GM21737 (cell line): ENCODE measurements around the gene JPH3.

ENCODE experiments used
- ATAC-seq: cut with Tn5 transposase; IDR thresholded peaks from one replicate; pipeline ENCODE4 v1.9.1; 2021; ENCODE audit warnings: mild to moderate bottlenecking, moderate library complexity; ENCODE audit not compliant: unreplicated experiment

Gene JPH3

GRCh38 chr16:87692176-87692575 is 89.9 kb downstream of the JPH3 start:
- no peak for ATAC-seq

- ATAC-seq = no peak
These were observed 90.4 kb downstream of the JPH3 start for GRCh38 chr16:87692756-87693155.

GRCh38 chr16:87693827-87694226 is 91.5 kb downstream of the JPH3 start:
- no peak for ATAC-seq

GRCh38 chr16:87694441-87695125 is 92.3 kb downstream of the JPH3 start:
- no peak for ATAC-seq

- ATAC-seq = no peak
These were observed 93.2 kb downstream of the JPH3 start for GRCh38 chr16:87695534-87695933.

DNA sequence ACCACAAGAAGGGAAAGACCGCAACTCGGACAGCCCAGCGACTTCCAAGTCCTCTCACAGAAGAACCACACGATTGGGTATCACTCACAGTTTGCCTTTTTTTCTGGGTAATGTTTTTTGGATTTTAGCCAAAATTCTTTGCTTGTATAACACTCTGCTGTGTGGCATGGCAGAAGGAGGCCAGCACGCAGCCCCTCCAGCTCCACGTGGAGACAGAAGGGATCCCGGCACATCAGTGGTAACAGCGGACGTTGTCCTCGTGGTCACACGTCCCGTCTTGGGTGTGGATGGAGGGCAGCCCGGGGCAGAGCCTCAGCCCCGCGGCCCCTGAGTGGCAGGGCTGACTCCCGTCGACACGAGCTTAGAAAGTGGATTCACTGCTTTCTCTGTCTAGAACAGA is 94.4 kb downstream of the JPH3 start:
- no peak for ATAC-seq

DNA sequence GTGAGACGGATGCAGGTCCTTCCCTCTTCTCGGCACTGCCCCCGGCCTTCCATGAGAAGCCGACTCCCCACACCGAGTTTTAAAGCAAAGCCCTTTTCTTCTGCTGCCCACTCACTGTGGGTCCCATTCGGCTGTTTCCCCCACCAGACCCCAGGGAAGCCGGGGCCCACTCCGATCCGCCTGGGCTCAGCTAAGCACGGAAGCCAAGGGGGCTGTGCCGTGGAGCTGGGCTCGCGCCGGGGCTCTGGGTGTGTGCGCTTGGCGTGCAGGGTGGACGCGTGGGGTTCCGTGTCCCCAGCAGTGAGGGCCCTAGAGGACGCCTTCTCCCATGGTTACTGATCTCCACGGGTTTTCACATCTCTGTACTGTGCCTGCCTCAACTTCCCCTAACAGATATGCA is 94.9 kb downstream of the JPH3 start:
- ATAC-seq = no peak

DNA sequence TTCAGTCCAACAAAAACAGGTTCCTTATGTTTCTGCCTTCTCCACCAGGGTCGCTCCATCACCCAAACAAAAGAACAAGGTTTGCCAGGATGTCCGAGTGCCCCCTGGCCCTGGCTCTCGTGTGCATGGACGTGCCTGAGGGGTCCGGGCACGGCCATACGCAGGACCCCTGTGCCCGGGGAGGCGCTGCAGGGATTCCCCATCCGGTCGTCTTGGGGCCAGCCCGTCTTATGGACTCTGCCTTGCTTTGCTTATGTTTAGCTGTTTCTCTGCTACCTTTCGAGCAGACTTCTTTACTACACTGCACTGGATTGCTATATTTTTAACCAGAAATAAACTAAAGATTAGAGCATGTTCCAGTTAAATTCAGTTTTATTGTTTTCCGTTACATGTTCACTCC is 95.5 kb downstream of the JPH3 start:
- no peak for ATAC-seq

DNA sequence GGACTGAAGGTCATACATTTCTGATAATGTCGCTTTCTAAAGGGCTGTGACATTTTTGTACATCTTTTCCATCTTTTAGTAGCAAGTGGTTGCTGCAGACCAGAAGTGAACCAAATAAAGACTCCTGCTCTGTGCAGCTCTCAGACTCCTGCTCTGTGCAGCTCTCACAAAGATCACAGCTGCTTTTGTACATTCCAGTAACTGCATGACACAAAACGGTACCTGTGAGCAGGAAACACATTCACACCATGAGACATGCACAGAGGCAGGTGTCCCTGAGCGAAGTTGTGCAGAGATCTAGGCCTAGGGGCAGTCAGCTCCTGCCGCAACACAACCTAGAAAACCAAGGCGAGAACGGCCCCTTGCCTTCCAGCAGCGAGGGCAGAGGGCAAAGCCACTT is 95.9 kb downstream of the JPH3 start:
- peak; percentile 27 for ATAC-seq

GRCh38 chr16:87698676-87699199 is 96.4 kb downstream of the JPH3 start:
- no peak for ATAC-seq

DNA sequence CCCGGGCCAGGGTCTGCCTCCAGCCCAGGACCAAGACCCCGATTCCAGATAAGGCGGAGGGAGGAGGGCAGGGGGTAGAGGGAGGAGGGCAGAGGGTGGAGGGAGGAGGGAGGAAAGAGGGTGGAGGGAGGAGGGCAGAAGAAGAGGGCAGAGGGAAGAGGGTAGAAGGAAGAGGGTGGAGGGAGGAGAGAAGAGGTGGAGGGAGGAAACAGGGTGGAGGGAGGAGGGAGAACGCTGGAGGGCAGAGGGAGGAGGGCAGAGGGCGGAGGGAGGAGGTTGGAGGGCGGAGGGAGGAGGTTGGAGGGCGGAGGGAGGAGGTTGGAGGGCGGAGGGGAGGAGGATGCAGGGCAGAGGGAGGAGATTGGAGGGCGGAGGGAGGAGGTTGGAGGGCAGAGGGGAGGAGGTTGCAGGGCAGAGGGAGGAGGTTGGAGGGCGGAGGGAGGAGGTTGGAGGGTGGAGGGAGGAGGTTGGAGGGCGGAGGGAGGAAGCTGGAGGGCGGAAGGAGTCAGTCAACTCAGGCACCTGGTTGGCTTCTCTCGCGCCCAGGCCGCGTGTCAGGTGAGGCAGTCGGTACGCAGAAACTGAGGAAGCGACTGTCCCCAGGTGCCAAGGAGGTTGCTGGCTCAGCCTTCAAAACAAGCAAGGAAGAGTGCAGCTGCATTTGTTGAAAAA is 98.2 kb downstream of the JPH3 start:
- no peak for ATAC-seq

DNA sequence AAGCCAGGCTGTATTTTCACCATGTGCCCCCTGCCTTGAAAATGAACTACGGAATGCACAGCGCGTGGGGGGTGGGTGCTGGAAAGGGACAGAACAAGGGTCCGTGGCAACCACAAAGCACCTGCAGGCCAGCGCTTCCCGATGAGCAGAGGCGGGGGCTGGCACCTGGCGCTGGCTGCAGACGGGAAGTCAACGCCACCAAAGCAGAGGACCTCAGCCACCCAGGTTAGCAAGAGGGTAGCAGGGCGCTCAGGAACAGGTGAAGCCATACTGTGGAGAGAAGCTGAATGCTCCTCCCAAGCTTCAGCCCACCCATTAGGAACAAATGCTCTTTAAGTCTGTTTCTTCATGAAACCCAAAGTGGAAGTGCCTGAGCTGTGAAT is 98.8 kb downstream of the JPH3 start:
- ATAC-seq = no peak

DNA sequence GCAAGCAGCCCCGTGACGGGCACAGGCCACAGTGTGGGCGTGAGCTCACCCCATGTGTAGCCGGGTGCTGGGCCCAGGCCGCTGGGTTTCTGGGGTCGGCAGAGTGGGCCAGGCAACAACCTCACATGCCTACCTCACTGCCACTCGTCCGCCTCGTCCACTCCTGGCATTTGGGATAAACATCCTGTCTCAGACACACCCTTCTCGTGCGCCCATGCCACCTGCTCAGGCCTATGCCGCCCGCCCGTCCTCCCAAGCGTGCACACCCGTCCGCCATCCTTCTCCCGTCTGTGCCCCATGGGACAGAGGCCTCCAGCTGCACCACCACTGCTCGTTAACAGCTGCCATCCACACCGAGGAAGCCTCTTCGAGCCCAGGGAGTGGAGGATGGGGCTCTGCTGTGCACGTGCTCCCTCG is 99.2 kb downstream of the JPH3 start:
- no peak for ATAC-seq

DNA sequence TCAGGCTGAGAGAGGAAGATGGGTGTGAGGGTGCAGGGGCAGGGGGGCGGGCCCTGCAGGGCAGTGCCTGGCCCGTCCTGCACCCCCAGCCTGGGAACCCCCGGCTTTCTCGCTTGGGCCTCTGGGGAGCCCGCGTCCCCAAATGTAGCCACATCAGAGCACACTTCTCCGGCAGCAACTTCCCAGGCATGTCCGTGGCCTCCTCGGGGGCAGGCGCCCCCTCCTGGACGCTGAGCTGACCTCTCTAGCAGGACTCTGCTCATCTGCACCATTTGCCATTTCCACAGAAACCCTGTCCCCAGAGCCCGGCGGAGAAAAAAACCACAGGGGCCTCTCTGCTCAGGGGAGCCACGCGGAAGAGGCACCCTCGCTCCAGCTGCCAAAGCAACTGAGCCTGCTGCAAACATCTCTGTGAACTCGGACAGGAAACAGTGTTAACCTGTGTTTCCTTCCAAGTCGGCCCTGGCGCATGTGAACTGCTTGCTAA is 100.1 kb downstream of the JPH3 start:
- peak; percentile 52 for ATAC-seq

DNA sequence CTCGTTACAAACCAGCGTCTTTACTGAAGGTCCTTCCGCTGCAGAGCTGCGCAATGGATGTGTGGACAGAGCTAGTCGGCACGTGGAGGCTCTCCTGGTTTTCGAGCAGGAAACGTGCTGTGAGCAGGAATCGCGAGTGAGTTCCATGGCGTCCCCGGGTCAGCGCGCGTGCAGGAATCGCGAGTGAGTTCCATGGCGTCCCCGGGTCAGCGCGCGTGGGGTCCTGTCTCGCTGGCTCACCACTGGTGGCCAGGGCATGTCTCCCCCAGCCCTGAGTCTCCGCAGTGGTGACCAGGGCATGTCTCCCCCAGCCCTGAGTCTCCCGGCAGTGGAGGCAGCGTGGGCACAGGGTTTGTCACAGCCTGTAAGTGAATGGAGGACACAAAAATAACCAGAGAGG is 100.8 kb downstream of the JPH3 start:
- no peak for ATAC-seq

DNA sequence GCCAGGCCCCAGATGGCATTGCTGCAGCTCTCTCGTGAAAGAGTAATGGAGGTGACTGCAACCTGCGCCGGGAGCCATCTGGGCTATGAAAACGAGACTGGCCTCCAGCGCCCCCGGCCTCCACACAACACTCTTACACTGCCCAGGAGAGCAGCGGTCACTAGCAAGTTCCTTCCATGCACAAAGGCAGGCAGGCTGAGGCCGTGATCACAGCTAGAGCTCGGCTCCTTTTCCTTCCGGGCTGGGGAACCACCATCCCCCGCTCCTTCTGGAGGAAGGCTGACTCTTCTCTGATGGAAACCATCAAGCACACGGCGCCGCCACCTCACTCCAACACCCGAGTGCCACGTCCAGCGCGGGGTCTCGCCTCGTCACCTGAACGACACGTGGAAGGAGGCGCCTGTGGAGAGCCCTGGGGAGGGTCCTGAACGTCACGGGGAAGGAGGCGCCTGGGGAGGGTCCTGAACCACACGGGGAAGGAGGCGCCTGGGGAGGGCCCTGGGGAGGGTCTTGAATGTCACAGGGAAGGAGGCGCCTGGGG is 101.6 kb downstream of the JPH3 start:
- ATAC-seq = no peak

GRCh38 chr16:87704754-87705353 is 102.5 kb downstream of the JPH3 start:
- no peak for ATAC-seq

DNA sequence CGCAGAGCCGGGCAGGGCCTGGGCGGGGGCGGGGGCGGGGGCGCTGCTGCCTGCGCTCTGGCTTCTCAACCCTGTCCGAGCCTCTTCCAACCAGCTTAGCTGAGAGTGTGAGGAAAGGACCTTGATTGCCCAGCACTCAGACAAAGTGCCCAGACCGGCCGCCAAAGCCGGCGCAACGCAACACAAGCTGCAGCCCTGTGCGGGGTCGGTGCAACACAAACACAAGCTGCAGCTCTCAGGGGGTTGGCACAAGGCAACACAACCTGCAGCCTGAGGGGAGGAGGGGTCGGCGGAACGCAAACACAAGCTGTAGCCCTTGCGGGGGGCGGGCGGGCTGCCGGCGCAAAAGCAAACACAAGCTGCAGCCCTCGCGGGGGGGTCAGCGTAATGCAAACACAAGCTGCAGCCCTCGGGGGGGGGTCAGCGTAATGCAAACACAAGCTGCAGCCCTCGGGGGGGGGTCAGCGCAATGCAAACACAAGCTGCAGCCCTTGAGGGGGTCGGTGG is 103.5 kb downstream of the JPH3 start:
- ATAC-seq = no peak

DNA sequence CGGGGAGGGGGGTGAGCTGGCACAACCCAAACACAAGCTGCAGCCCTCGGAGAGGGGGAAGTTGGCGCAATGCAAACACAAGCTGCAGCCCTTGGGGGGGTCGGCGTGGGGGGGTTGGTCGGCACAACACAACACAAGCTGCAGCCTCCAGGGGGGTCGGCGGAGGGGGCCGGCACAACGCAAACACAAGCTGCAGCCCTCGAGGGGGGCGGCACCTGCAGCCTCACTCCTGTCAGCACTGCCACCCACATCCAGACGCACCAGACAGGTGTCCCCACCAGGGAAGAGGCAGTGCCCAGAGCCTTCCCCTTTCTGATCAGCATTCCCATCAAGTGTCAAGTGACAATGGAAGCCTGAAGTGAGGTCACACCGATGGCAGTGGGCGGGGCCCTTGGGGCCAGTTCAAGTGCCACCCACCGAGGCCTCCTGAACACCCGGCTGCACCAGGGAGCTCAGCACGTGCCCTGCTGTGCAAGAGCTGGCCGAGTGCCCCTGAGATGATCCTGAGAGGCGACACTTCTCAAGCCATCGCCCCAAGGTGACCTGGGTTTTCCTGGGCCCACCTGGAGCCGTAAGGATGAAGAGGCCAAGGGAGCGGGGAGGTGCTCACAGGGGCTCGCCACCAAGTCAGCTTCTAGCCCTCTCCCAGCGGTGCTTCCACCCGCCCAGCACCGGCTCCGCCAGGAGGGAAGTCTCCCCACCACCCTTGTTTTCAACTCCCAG is 104.1 kb downstream of the JPH3 start:
- ATAC-seq = no peak

- no peak for ATAC-seq
These were observed 104.8 kb downstream of the JPH3 start for GRCh38 chr16:87707097-87707496.
